ACC112 (cell line): ENCODE results near the gene BDKRB1.
"Not testable (repeated sequence)": the region's sequence is repeated elsewhere in the genome, so short reads cannot be mapped to it uniquely, and the experiment has no call there.

Experiments used
- H2AFZ ChIP-seq: fragments of 200-600 bp; sonication (generic); one replicate; pipeline ENCODE4 v1.6.0; 2017; ENCODE audit warnings: antibody characterized with exemption, low read length; ENCODE audit not compliant: unreplicated experiment
- H3K27ac ChIP-seq: fragments of 200-600 bp; sonication (generic); 2 replicates; pipeline ENCODE4 v1.5.1; 2014; ENCODE audit warnings: low read depth, mild to moderate bottlenecking, antibody characterized with exemption, low read length, moderate library complexity
- H3K27me3 ChIP-seq: fragments of 200-600 bp; sonication (generic); 2 replicates; pipeline ENCODE4 v1.6.1; 2014; ENCODE audit warnings: mild to moderate bottlenecking, antibody characterized with exemption, low read length, moderate library complexity, mixed read lengths; ENCODE audit not compliant: insufficient read depth
- H3K36me3 ChIP-seq: fragments of 200-600 bp; sonication (generic); 2 replicates; pipeline ENCODE4 v1.6.1; 2016; ENCODE audit warnings: mild to moderate bottlenecking, antibody characterized with exemption, low read length, moderate library complexity, mixed read lengths; ENCODE audit not compliant: insufficient read depth
- H3K4me1 ChIP-seq: fragments of 200-600 bp; sonication (generic); one replicate; pipeline ENCODE4 v1.6.1; 2016; ENCODE audit warnings: low read length, mixed read lengths; ENCODE audit not compliant: insufficient read depth, unreplicated experiment, control insufficient read depth
- H3K4me3 ChIP-seq: fragments of 200-600 bp; sonication (generic); 2 replicates; pipeline ENCODE4 v1.5.1; 2014; ENCODE audit warnings: mild to moderate bottlenecking, low read depth, low read length
- H3K79me2 ChIP-seq: fragments of 200-600 bp; sonication (generic); one replicate; pipeline ENCODE4 v1.6.0; 2016; ENCODE audit warnings: low read length; ENCODE audit not compliant: control insufficient read depth, unreplicated experiment, insufficient read depth

BDKRB1 gene

DNA sequence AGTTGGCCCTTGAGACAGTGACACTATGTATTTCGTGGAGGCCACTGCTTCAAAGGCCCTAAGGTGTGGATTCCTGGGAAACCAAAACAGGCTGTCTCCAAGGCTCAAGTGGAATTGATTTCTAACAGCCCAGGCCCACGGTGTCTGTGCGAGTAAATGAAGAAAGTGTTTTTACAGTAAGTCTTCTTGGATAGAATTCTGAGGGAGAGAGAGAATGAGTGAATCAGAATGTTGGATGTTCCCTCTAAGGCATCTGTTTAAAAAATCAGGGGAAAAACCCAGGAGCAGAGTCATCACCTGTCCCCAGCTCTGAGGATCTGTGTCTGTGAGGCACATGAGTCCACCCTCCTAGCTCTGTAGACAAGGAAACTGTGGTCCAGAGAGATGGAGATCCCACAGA lies 22.3 kb upstream of the BDKRB1 start:
- no peak overlapping the region for H2AFZ ChIP-seq
- no peaks in the 10 kb centered on the region for H3K36me3 ChIP-seq
- H3K27ac ChIP-seq: no peak overlapping the region
- no peak overlapping the region for H3K4me3 ChIP-seq
- H3K27me3 ChIP-seq: no peaks in the 10 kb centered on the region
- H3K4me1 ChIP-seq: peaks cover 11% of the 10 kb centered on the region
- no peaks in the 10 kb centered on the region for H3K79me2 ChIP-seq

- Histone ChIP-seq H3K4me1 (peaks cover 11% of the 10 kb centered on the region), H3K27me3 (no peaks in the 10 kb centered on the region), H2AFZ (no peak overlapping the region), H3K79me2 (no peaks in the 10 kb centered on the region), H3K36me3 (no peaks in the 10 kb centered on the region), H3K4me3 (no peak overlapping the region), H3K27ac (no peak overlapping the region)
Measured at GRCh38 chr14:96235426-96235825, 20.6 kb upstream of the BDKRB1 start.

- Histone ChIP-seq H2AFZ (no peak overlapping the region), H3K4me1 (peaks cover 11% of the 10 kb centered on the region), H3K27me3 (no peaks in the 10 kb centered on the region), H3K27ac (no peak overlapping the region), H3K4me3 (no peak overlapping the region), H3K36me3 (peaks cover 4% of the 10 kb centered on the region; the same call in 1 of the 2 replicates), H3K79me2 (no peaks in the 10 kb centered on the region)
Measured at GRCh38 chr14:96237641-96238040, 18.4 kb upstream of the BDKRB1 start.

GRCh38 chr14:96238676-96239265 lies 17.2 kb upstream of the BDKRB1 start:
- Histone ChIP-seq H3K4me1 (peaks cover 10% of the 10 kb centered on the region), H2AFZ (no peak overlapping the region), H3K36me3 (peaks cover 4% of the 10 kb centered on the region; the same call in 1 of the 2 replicates), H3K27me3 (no peaks in the 10 kb centered on the region), H3K79me2 (no peaks in the 10 kb centered on the region), H3K4me3 (no peak overlapping the region), H3K27ac (no peak overlapping the region)

GRCh38 chr14:96239711-96240141 lies 16.3 kb upstream of the BDKRB1 start:
- H3K27me3 ChIP-seq: no peaks in the 10 kb centered on the region
- no peak overlapping the region for H3K4me3 ChIP-seq
- H2AFZ ChIP-seq: no peak overlapping the region
- H3K4me1 ChIP-seq: peaks cover under 1% of the 10 kb centered on the region
- H3K79me2 ChIP-seq: no peaks in the 10 kb centered on the region
- H3K27ac ChIP-seq: no peak overlapping the region
- H3K36me3 ChIP-seq: peaks cover 4% of the 10 kb centered on the region; the same call in 1 of the 2 replicates

GRCh38 chr14:96240641-96241040 lies 15.4 kb upstream of the BDKRB1 start:
- no peak overlapping the region for H3K4me3 ChIP-seq
- no peak overlapping the region for H3K27ac ChIP-seq
- H3K27me3 ChIP-seq: no peaks in the 10 kb centered on the region
- H3K4me1 ChIP-seq: no peaks in the 10 kb centered on the region
- H3K79me2 ChIP-seq: no peaks in the 10 kb centered on the region
- H2AFZ ChIP-seq: no peak overlapping the region
- H3K36me3 ChIP-seq: peaks cover 4% of the 10 kb centered on the region; the same call in 1 of the 2 replicates

GRCh38 chr14:96242126-96242525 lies 13.9 kb upstream of the BDKRB1 start:
- H3K4me1 ChIP-seq: peaks cover 14% of the 10 kb centered on the region
- no peaks in the 10 kb centered on the region for H3K79me2 ChIP-seq
- H2AFZ ChIP-seq: no peak overlapping the region
- peaks cover 4% of the 10 kb centered on the region; the same call in 1 of the 2 replicates for H3K36me3 ChIP-seq
- no peaks in the 10 kb centered on the region for H3K27me3 ChIP-seq
- no peak overlapping the region for H3K4me3 ChIP-seq
- H3K27ac ChIP-seq: no peak overlapping the region

- Histone ChIP-seq H3K4me1 (peaks cover 25% of the 10 kb centered on the region), H3K36me3 (peaks cover 4% of the 10 kb centered on the region; the same call in 1 of the 2 replicates), H3K27ac (no peak overlapping the region), H3K27me3 (no peaks in the 10 kb centered on the region), H3K4me3 (no peak overlapping the region), H3K79me2 (no peaks in the 10 kb centered on the region), H2AFZ (no peak overlapping the region)
Measured at GRCh38 chr14:96243785-96244184, 12.2 kb upstream of the BDKRB1 start.

GRCh38 chr14:96245074-96245473 lies 10.9 kb upstream of the BDKRB1 start:
- not testable (repeated sequence) for H3K27ac ChIP-seq, H3K36me3 ChIP-seq, H3K79me2 ChIP-seq, H3K4me3 ChIP-seq, H2AFZ ChIP-seq, H3K27me3 ChIP-seq
- H3K4me1 ChIP-seq: peaks cover 34% of the 10 kb centered on the region

GRCh38 chr14:96245710-96246538 lies 10.1 kb upstream of the BDKRB1 start:
- no peaks in the 10 kb centered on the region for H3K27me3 ChIP-seq
- H3K36me3 ChIP-seq: peaks cover 4% of the 10 kb centered on the region; the same call in 1 of the 2 replicates
- no peak overlapping the region for H2AFZ ChIP-seq
- no peak overlapping the region for H3K4me3 ChIP-seq
- H3K4me1 ChIP-seq: peaks cover 34% of the 10 kb centered on the region
- peak overlapping the region; percentile 56 for H3K27ac ChIP-seq
- H3K79me2 ChIP-seq: no peaks in the 10 kb centered on the region

GRCh38 chr14:96246539-96246847 lies 9.5 kb upstream of the BDKRB1 start:
- no peaks in the 10 kb centered on the region for H3K79me2 ChIP-seq
- H3K4me3 ChIP-seq: no peak overlapping the region
- H2AFZ ChIP-seq: no peak overlapping the region
- H3K4me1 ChIP-seq: peaks cover 36% of the 10 kb centered on the region
- no peaks in the 10 kb centered on the region for H3K27me3 ChIP-seq
- H3K36me3 ChIP-seq: peaks cover 4% of the 10 kb centered on the region; the same call in 1 of the 2 replicates
- peak overlapping the region; percentile 56 for H3K27ac ChIP-seq
